ENCODE data around the gene TRPV2.

Gene TRPV2

DNA sequence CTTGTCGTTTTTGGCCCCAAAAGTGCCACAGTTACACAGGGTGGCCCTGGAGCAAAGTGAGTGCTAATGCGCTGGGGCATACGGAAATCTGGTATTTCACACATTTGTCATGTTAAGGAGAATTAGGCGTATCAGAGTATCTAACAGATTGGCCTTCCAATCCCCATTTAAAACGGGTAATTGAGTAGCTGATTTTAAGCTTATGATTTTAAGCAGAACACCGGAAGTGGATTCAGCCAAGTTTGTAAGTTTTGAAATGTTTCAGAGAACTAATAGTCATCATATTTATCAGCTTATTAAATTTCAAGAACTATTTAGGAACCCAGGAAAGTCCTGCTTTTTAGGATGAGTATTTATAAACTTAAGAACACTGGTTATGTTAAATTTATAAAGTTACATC, 57.2 kb downstream of the TRPV2 start:
- no peak overlapping the region for H3K9ac ChIP-seq (ENCODE audit: low read depth, low read length)
- H2AFZ ChIP-seq (ENCODE audit: low read depth, low read length) = no peak overlapping the region
- ATAC-seq (ENCODE audit: insufficient read depth, low read depth) = no peak
- H3K27me3 ChIP-seq (ENCODE audit: insufficient read depth, low read length, poor library complexity) = no peaks in the 10 kb centered on the region
- H3K27ac ChIP-seq (ENCODE audit: low read length) = no peak overlapping the region
- no peaks in the 10 kb centered on the region for H4K20me1 ChIP-seq (ENCODE audit: insufficient read depth, low read length)
- no peaks in the 10 kb centered on the region for H3K4me1 ChIP-seq (ENCODE audit: insufficient read depth, low read length)
- no peak for DNase-seq
- no peak for TF ChIP-seq EZH2 (IDR thresholded peaks at IDR 0.05; ENCODE audit: borderline replicate concordance, low read depth, low read length, severe bottlenecking)
- TF ChIP-seq, protein P1, sequence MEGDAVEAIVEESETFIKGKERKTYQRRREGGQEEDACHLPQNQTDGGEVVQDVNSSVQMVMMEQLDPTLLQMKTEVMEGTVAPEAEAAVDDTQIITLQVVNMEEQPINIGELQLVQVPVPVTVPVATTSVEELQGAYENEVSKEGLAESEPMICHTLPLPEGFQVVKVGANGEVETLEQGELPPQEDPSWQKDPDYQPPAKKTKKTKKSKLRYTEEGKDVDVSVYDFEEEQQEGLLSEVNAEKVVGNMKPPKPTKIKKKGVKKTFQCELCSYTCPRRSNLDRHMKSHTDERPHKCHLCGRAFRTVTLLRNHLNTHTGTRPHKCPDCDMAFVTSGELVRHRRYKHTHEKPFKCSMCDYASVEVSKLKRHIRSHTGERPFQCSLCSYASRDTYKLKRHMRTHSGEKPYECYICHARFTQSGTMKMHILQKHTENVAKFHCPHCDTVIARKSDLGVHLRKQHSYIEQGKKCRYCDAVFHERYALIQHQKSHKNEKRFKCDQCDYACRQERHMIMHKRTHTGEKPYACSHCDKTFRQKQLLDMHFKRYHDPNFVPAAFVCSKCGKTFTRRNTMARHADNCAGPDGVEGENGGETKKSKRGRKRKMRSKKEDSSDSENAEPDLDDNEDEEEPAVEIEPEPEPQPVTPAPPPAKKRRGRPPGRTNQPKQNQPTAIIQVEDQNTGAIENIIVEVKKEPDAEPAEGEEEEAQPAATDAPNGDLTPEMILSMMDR (IDR thresholded peaks at IDR 0.05; ENCODE audit: borderline replicate concordance, extremely low read depth, low read length, poor library complexity, severe bottlenecking) = no peak
- no peaks in the 10 kb centered on the region for H3K9me3 ChIP-seq (ENCODE audit: insufficient read depth, low read length, severe bottlenecking)
- no peaks in the 10 kb centered on the region for H3K79me2 ChIP-seq (ENCODE audit: insufficient read depth, low read length)
- no peak overlapping the region for H3K4me3 ChIP-seq (ENCODE audit: low read depth in 1 of 2, low read length in 2 of 2)
- H3K4me2 ChIP-seq (ENCODE audit: insufficient read depth, low read length) = no peak overlapping the region
- H3K36me3 ChIP-seq (ENCODE audit: insufficient read depth, low read length) = no peaks in the 10 kb centered on the region

DNA sequence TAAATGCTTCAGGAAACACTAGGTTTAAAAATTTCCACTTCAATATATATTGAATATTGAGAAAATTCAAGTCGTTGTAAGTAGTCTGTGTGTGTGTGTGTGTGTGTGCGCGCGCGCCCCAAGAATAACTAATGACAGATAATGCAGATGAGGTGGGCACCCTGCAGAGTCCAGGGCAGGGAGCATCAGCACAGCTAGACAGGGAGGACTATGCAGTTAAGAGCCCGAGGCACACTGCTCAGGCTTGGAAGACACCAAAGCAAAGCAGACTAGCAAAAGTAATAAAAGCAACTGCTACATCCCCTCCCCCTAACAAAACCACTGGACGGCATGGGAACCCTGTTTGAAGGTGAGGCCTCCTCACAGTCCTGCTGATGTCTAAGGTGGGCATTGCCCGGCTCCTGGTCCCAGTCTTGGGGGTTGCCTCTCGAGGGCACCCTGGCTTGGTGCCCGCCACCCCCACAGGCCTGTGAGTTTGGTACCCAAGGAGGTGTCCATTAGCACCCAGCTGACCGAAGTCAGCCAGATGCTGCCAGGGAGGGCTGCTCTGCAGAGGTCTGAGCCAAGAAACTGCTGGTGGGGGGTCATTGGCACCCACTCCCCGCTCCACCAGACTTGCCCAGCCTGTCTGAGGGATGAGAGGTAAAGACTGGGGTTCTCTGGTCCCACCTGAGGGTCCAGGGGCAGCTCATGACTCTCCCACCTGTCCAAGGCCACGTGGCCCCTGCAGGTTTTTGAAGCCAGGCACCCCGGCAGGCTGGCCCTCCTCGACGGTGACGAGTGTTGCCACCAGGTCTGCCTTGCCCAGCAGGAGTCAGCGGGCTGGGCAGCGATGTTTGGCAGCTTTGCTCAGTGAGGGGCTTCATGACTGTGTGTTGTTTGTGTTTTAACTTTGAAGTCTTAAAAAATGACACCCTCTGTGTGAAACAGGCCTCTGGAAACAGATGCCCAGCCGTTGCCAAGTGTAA, 58.0 kb downstream of the TRPV2 start:
- Histone ChIP-seq H3K4me1 (ENCODE audit: insufficient read depth, low read length) (no peaks in the 10 kb centered on the region), H3K27ac (ENCODE audit: low read length) (no peak overlapping the region)
- no peak for TF ChIP-seq EZH2 (IDR thresholded peaks at IDR 0.05; ENCODE audit: borderline replicate concordance, low read depth, low read length, severe bottlenecking)
- TF ChIP-seq, protein P1 (IDR thresholded peaks at IDR 0.05; ENCODE audit: borderline replicate concordance, extremely low read depth, low read length, poor library complexity, severe bottlenecking) = no peak

DNA sequence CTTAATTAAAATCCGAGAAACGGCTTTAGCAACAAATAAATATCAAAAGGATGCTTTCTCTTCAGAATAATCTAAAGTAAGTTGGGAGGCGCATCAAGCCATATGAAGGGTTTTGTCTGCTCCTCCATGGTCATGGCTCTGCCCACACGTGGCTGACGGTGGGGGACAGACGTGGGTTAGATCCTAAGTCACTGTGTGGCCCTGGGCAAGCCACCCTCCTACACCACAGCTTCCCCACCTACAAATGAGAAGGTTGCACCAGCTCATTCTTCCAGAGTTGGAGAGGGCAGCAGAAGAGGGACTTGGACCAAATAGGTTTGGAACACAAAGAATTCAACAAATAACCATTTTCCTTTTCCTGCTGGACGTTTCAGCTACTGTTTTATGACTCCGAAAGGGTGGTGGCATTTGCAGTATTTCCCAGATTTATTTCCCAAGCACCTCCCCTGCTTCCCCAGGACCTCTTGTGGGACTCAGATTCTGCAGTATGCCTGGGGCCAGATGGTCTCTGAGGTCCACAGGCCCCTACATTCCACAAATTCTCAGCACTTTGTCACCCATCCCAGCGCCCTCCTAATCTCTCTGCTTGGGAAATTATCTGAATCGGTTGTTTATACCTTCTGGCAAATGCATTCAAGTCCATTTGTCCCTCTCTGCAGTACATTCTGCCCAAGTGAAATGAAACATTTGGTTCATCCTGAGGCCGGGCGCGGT, 58.8 kb downstream of the TRPV2 start:
- Histone ChIP-seq H2AFZ (ENCODE audit: low read depth, low read length) (no peak overlapping the region), H3K27me3 (ENCODE audit: insufficient read depth, low read length, poor library complexity) (no peaks in the 10 kb centered on the region), H3K27ac (ENCODE audit: low read length) (no peak overlapping the region), H3K9ac (ENCODE audit: low read depth, low read length) (no peak overlapping the region), H3K4me1 (ENCODE audit: insufficient read depth, low read length) (no peaks in the 10 kb centered on the region), H3K4me2 (ENCODE audit: insufficient read depth, low read length) (no peak overlapping the region), H3K36me3 (ENCODE audit: insufficient read depth, low read length) (no peaks in the 10 kb centered on the region), H4K20me1 (ENCODE audit: insufficient read depth, low read length) (no peaks in the 10 kb centered on the region), H3K79me2 (ENCODE audit: insufficient read depth, low read length) (no peaks in the 10 kb centered on the region), H3K9me3 (ENCODE audit: insufficient read depth, low read length, severe bottlenecking) (no peaks in the 10 kb centered on the region), H3K4me3 (ENCODE audit: low read depth in 1 of 2, low read length in 2 of 2) (no peak overlapping the region)
- TF ChIP-seq, protein P1 (IDR thresholded peaks at IDR 0.05; ENCODE audit: borderline replicate concordance, extremely low read depth, low read length, poor library complexity, severe bottlenecking) = no peak
- TF ChIP-seq EZH2 (IDR thresholded peaks at IDR 0.05; ENCODE audit: borderline replicate concordance, low read depth, low read length, severe bottlenecking) = no peak
- DNase-seq = no peak
- ATAC-seq (ENCODE audit: insufficient read depth, low read depth) = no peak

More for the DNA sequence above, 58.0 kb downstream of the TRPV2 start:
- H3K9ac ChIP-seq (ENCODE audit: low read depth, low read length) = no peak overlapping the region
- H3K9me3 ChIP-seq (ENCODE audit: insufficient read depth, low read length, severe bottlenecking) = no peaks in the 10 kb centered on the region
- ATAC-seq (ENCODE audit: insufficient read depth, low read depth) = no peak
- DNase-seq = no peak
- no peaks in the 10 kb centered on the region for H3K79me2 ChIP-seq (ENCODE audit: insufficient read depth, low read length)
- H2AFZ ChIP-seq (ENCODE audit: low read depth, low read length) = no peak overlapping the region
- no peak overlapping the region for H3K4me2 ChIP-seq (ENCODE audit: insufficient read depth, low read length)
- H3K27me3 ChIP-seq (ENCODE audit: insufficient read depth, low read length, poor library complexity) = no peaks in the 10 kb centered on the region
- no peaks in the 10 kb centered on the region for H4K20me1 ChIP-seq (ENCODE audit: insufficient read depth, low read length)
- no peak overlapping the region for H3K4me3 ChIP-seq (ENCODE audit: low read depth in 1 of 2, low read length in 2 of 2)
- no peaks in the 10 kb centered on the region for H3K36me3 ChIP-seq (ENCODE audit: insufficient read depth, low read length)
